Esophagus squamous epithelium (tissue), 4 donors: ENCODE measurements around the gene GP1BA.

ENCODE experiments used
- CTCF ChIP-seq, 6 experiments: fragments of 450-650 bp in 4 of 6; fragments of 200-600 bp in 2 of 6; sonication (generic) in 2 of 6; IDR thresholded peaks; one replicate each; pipeline ENCODE4 v1.5.1; 2016 to 2019; ENCODE audit warnings: antibody characterized with exemption in 6 of 6, mild to moderate bottlenecking in 4 of 6, moderate library complexity in 4 of 6
- POLR2A ChIP-seq, 4 donors: fragments of 450-650 bp; IDR thresholded peaks; one replicate each; pipeline ENCODE4 v1.6.1; 2017; ENCODE audit warnings: antibody characterized with exemption in 4 of 4, mild to moderate bottlenecking in 4 of 4, moderate library complexity in 3 of 4

GRCh38 chr17:4959261-4959965 lies 27.3 kb downstream of the GP1BA start:
- no peak for TF ChIP-seq CTCF (IDR thresholded peaks at IDR 0.05)
- no peak for TF ChIP-seq POLR2A (IDR thresholded peaks at IDR 0.05)
